SU-DHL-6 (cell line): ENCODE measurements around the gene FBLN2.

Experiments used
- H2AFZ ChIP-seq: fragments of 200-600 bp; sonication (generic); 2 replicates; pipeline ENCODE4 v1.6.1; 2014; ENCODE audit warnings: low read depth, mild to moderate bottlenecking, moderate library complexity, mixed read lengths, antibody characterized with exemption, low read length; ENCODE audit not compliant: severe bottlenecking
- H3F3A ChIP-seq: fragments of 200-600 bp; shearing (Covaris generic); 2 replicates; pipeline ENCODE4 v1.6.0; 2016; ENCODE audit warnings: antibody characterized with exemption, mild to moderate bottlenecking; ENCODE audit not compliant: insufficient read depth
- H3K27ac ChIP-seq: fragments of 200-600 bp; sonication (generic); 2 replicates; pipeline ENCODE4 v1.5.1; 2016; ENCODE audit warnings: low read depth, mild to moderate bottlenecking, low read length, moderate library complexity, mixed read lengths
- H3K27me3 ChIP-seq: fragments of 200-600 bp; sonication (generic), shearing (Covaris generic); 2 replicates; pipeline ENCODE4 v1.6.0; 2014; ENCODE audit warnings: mild to moderate bottlenecking, low read length
- H3K36me3 ChIP-seq: fragments of 200-600 bp; sonication (generic); 2 replicates; pipeline ENCODE4 v1.6.1; 2014; ENCODE audit warnings: mild to moderate bottlenecking, low read length, mixed read lengths
- H3K4me2 ChIP-seq: fragments of 300-600, 200-600 bp; shearing (Covaris generic), sonication (generic); 2 replicates; pipeline ENCODE4 v1.6.0; 2014; ENCODE audit warnings: low read length, low read depth, mild to moderate bottlenecking; ENCODE audit not compliant: poor library complexity, severe bottlenecking
- H3K4me3 ChIP-seq: fragments of 200-600 bp; sonication (generic); 2 replicates; pipeline ENCODE4 v1.5.1; 2014; ENCODE audit warnings: antibody characterized with exemption, low read length, mild to moderate bottlenecking, mixed read lengths; ENCODE audit not compliant: insufficient read depth, poor library complexity, severe bottlenecking
- H3K79me2 ChIP-seq: fragments of 200-600 bp; sonication (generic); 2 replicates; pipeline ENCODE4 v1.6.1; 2014; ENCODE audit warnings: mild to moderate bottlenecking, low read length, moderate library complexity; ENCODE audit not compliant: insufficient read depth
- H3K9ac ChIP-seq: fragments of 200-600 bp; sonication (generic); 2 replicates; pipeline ENCODE4 v1.7.0; 2014; ENCODE audit warnings: mild to moderate bottlenecking, low read length
- H3K9me2 ChIP-seq: fragments of 200-600 bp; sonication (generic); replicated peaks from 2 replicates; pipeline ENCODE4 v1.6.1; 2014; ENCODE audit warnings: low read length; ENCODE audit not compliant: insufficient read depth
- H3K9me3 ChIP-seq: fragments of 200-600 bp; sonication (generic); 2 replicates; pipeline ENCODE4 v1.6.1; 2014; ENCODE audit warnings: low read length, mixed read lengths; ENCODE audit not compliant: insufficient read depth
- H4K20me1 ChIP-seq: fragments of 200-600 bp; sonication (generic); 2 replicates; pipeline ENCODE4 v1.6.1; 2014; ENCODE audit warnings: low read depth, mild to moderate bottlenecking, antibody characterized with exemption, low read length, moderate library complexity, mixed read lengths
- CTCF ChIP-seq: fragments of 200-600 bp; sonication (generic); IDR thresholded peaks from one replicate; pipeline ENCODE4 v1.5.1; 2017; ENCODE audit warnings: antibody characterized with exemption, mild to moderate bottlenecking, low read length, moderate library complexity; ENCODE audit not compliant: insufficient read depth, poor library complexity, severe bottlenecking
- EZH2phosphoT487 ChIP-seq: fragments of 200-600 bp; sonication (generic), shearing (Covaris generic); conservative IDR thresholded peaks from 2 replicates; pipeline ENCODE4 v1.6.1; 2018; ENCODE audit warnings: mild to moderate bottlenecking, antibody characterized with exemption, low read length, moderate library complexity, mixed read lengths

FBLN2 gene

DNA sequence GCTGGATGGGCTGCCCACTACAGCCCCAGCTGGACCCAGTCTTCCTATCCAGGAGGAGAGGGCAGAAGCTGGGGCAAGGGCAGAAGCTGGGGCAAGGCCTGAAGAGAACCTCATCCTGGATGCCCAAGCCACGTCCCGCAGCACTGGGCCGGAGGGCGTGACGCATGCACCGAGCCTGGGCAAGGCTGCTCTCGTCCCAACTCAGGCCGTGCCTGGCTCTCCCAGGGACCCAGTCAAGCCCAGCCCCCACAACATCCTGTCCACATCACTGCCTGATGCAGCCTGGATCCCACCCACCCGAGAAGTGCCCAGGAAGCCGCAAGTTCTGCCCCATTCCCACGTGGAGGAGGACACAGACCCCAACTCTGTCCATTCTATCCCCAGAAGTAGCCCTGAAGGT lies 22.3 kb downstream of the FBLN2 start:
- H3K27me3 ChIP-seq = no peaks in the 10 kb centered on the region
- H3K36me3 ChIP-seq = no peaks in the 10 kb centered on the region
- no peaks in the 10 kb centered on the region for H3F3A ChIP-seq
- H3K27ac ChIP-seq = no peak overlapping the region
- H3K9ac ChIP-seq = no peak overlapping the region
- no peak overlapping the region for H2AFZ ChIP-seq
- TF ChIP-seq CTCF (no peak), EZH2phosphoT487 (no peak)
- H3K4me3 ChIP-seq = no peak overlapping the region
- H3K9me3 ChIP-seq = no peaks in the 10 kb centered on the region
- H3K9me2 ChIP-seq = no peaks in the 10 kb centered on the region
- H3K79me2 ChIP-seq = no peaks in the 10 kb centered on the region
- H4K20me1 ChIP-seq = no peaks in the 10 kb centered on the region
- H3K4me2 ChIP-seq = no peak overlapping the region

GRCh38 chr3:13571831-13572750 lies 23.2 kb downstream of the FBLN2 start:
- no peak overlapping the region for H3K27ac ChIP-seq
- no peaks in the 10 kb centered on the region for H4K20me1 ChIP-seq
- no peaks in the 10 kb centered on the region for H3K27me3 ChIP-seq
- H3K9me3 ChIP-seq = no peaks in the 10 kb centered on the region
- no peak overlapping the region for H3K4me3 ChIP-seq
- H3K36me3 ChIP-seq = no peaks in the 10 kb centered on the region
- TF ChIP-seq EZH2phosphoT487 (no peak), CTCF (no peak)
- H3K4me2 ChIP-seq = no peak overlapping the region
- H2AFZ ChIP-seq = no peak overlapping the region
- H3F3A ChIP-seq = no peaks in the 10 kb centered on the region
- no peaks in the 10 kb centered on the region for H3K9me2 ChIP-seq
- H3K9ac ChIP-seq = no peak overlapping the region
- H3K79me2 ChIP-seq = no peaks in the 10 kb centered on the region

DNA sequence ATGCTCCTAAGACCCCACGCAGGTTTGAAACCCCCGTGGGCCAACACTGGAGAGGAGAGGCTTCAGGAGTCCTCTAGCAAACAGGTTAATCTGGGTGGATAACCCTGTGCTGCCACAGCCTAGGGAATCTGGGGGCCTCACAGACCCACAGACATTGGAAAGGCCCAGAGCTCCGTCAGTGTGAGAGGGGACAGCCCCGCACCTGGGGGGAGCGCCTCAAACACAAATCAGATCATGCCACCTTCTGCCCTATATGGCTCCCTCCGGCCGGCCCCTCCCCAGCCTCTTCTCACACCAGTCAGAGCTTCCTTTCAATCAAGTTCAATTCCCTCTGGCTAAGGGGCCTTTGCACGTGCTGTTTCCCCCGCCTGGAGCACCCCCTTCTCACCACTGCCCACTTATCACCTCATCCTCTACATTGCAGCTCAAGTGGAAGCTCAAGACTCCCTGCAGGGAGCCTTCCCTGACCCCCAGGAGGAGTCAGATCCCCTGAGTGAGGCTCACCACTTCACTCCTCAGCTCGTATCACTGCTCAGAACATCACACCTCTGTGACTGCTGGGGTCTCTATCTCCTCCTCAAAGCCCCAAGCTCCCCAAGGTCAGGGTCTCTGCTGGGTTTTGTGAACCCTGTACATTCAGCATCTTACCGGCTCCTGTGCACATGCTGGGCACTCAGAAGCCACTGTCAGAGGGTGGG lies 24.1 kb downstream of the FBLN2 start:
- H3K9me3 ChIP-seq = no peaks in the 10 kb centered on the region
- H3F3A ChIP-seq = no peaks in the 10 kb centered on the region
- H4K20me1 ChIP-seq = no peaks in the 10 kb centered on the region
- H3K4me3 ChIP-seq = no peak overlapping the region
- H3K79me2 ChIP-seq = no peaks in the 10 kb centered on the region
- H3K9ac ChIP-seq = no peak overlapping the region
- no peak overlapping the region for H3K27ac ChIP-seq
- H3K4me2 ChIP-seq = no peak overlapping the region
- no peak for TF ChIP-seq EZH2phosphoT487
- TF ChIP-seq CTCF = no peak
- H3K9me2 ChIP-seq = no peaks in the 10 kb centered on the region
- H3K36me3 ChIP-seq = no peaks in the 10 kb centered on the region
- H2AFZ ChIP-seq = no peak overlapping the region
- no peaks in the 10 kb centered on the region for H3K27me3 ChIP-seq
